ENCODE measurements around the gene DDAH2. TPM values are rescaled to one million over a fixed set of nuclear protein-coding genes. Genes with fewer than 3 reads are reported as not detected.

DDAH2 gene
- polyA plus RNA-seq, 1 donor: 108 TPM

DNA sequence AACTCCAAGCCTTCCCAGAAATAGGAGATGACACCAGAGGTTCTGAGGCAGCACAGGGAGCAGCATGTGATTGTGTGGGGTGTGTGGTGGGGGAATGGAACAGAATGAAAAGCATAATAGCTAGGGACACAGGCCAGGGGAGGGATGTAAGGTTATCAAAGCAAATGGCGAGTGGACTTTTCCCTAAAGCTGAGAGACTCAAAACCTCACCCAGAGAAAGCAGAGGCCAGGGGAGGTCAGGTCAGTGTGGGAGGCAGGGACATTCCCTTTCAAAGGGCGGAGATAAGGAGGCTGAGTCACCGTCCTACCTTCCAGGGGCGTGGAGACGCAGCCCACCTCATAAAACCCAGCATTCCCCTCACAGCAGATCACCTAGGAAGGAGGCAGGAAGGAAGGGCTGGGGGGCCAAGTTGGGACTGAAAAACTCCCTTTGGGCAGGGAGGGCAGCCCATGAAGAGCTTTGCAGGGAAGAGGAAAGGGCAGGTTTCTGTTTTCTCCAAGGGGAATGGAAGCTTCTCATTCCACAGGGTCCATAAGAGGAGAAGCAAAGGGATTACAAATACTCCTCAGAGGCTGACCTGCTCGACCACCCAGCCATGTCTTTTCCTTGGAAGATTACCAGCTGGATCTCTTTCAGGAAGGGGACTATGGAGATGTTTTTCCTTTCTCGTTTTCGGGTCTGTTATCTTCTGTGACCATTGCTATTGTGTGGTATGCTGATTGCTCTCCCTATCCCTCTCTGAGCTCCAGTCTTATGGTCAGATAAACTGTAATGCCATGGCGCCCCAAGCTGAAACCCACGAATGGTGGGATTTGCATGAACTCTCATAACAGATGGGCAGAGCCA lies 38.6 kb downstream of the DDAH2 start:
- no peak for DNase-seq (ENCODE audit: low read depth)

DNA sequence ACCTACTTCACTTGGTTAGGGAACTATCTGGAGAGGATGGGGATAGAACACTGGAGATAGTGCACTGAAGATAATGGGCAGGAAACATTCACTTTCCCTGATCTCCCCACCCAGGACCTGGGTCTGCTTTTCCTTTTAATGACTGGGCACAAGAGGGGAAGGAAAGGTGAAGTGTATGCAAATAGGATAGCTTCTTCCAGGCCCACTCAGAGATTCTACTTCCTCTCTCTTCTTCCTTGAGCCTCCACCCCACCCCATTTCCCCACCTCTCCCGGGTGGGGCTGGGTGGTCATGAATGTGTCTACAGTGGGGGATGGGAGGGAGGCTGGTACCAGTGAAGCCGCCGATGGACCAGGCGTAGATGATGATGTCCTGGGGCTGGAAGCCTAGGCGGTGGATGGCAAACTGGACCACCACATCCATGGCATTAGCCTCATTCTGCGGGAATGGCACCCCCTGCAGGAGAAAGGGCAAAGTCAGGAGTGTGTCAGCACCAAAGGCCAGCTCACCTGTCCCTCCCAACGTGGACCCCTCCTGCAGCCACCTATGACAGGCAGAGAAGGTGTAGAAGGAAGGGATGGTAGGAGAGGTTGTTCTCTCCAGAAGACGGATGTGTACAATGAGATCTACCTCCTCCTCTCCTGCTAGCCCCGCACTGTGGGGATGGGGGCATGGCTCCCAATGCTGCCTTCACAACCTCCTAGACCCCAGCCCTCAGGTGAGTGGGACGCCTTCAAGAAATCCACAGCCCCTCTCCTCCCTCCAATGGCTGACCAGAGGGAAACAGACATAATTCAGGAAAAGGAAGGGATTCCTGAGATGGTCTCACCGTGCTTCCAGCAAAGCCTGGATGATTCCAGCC lies 39.6 kb downstream of the DDAH2 start:
- no peak for DNase-seq (ENCODE audit: low read depth)

DNA sequence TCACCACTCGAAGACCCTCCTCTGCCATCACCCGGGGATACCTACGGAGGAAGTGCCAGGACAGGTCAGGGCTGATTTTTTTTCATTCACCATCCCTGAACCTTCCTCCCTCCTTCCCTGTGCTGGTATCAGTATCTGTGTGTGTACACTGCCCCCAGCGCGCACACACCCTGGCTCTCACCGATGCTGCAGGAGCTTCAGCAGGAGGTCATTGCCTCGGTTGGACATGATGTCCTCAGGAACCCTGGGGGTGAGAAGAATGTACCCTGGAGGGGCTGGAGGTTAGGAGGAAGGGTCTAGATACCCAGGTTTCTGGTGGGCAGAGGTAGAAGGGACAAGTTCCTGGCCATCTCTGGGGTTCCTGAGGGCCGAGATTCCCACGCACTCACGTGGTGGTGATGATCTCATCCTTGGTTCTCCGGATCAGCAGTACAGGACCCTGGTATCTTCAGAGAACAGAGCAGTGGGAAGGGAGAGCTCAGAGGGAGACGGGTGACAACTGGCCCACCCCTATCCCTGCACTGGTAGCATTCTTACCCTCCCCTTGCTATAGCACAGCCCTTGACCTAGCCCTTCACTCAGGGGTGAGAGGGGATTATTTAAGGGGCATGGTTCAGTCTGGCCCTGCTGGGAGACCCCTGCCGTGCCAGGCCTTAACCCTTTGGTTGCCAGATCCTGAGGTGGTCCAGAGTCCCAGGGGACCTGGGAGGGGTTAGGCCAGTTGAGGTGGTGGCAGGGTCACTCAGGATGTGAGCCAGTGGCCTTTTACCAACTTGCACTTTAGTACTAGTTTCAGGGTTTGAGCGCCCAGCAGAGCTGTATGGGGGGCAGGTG lies 41.0 kb downstream of the DDAH2 start:
- no peak for DNase-seq (ENCODE audit: low read depth)

DNA sequence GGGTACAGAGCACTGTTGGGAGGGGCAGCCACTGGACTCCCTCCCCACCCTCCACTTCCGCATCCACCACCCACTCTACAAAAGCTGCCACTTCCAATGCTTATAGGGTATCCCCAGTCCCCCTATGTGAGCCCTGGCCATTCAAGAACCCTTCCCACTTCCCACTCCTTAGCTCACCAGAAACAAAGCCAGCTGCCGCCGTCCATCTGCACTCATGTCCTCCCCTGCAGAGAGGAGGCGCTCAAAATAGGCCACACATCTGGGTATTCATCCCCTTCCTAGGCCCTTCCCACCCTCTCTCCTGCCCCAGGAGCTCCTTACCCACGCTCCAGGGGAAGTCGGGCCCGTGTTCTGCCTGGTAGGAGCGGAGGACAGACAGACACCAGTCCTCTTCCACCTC lies 41.8 kb downstream of the DDAH2 start:
- no peak for DNase-seq (ENCODE audit: low read depth)

DNA sequence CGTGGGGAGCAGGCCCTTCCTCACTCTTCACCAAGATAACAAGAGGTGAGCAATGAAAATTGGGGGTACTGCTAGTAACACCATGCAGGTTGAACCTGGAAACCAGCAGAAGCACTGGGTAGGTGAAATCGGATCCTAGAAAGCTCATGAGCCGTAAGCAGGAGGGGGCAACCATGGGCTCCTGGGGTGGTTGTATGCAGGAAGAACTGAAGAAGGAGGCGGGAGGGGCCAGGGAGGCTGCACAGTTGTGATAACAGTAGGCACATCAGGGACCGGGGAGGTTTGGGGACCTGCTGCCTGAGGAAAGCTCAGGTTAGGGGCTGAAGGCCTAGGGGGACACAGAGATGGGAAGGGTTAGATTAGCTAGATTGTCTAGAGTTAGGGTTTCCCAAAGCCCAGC lies 42.6 kb downstream of the DDAH2 start:
- no peak for DNase-seq (ENCODE audit: low read depth)

DNA sequence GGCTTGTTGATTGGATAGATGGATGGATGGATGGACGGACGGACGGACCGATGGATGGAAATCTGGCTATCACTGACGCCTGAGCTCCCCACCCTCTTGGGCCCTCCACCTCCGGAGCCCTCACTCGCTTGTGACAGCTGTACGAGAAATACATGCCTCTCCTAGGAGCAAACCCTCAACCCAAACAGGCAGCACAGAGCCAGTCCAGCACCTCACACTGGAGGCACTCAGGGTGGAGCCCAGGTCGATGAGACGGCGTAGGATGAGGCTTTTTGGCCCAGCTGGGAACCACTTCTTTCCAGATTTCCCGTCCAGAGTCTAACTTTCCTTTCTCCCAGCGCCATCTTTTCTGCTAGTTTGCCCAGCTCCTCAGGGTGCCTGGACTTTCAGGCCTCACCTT lies 45.5 kb downstream of the DDAH2 start:
- DNase-seq (ENCODE audit: low read depth): no peak

DNA sequence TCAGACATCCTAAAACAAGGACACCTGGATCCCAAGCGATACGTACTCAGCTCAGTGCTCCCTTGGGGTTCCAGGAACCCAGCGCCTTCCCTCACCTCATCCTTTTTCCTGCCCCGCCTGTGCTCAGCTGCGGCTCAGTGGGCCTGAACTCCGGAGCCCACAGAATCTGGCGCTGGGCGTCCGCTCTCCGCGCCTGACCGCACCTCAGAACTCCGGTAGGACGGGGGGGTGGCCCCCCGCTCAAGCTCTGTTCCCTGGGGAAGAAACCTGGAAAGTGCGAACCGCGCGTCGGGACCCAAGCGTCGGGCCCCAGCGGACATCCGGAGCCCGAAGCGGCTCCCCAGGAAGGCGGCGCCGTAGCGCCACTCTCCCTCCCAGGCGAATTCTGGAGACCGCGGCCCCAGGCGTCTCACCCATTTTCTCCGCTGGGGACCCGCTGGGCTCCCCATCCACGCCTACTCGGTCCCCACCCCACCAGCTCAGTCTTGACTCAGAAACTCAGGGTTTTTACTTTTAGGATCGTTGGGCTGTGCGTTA lies 47.9 kb downstream of the DDAH2 start:
- DNase-seq (ENCODE audit: low read depth): no peak

DNA sequence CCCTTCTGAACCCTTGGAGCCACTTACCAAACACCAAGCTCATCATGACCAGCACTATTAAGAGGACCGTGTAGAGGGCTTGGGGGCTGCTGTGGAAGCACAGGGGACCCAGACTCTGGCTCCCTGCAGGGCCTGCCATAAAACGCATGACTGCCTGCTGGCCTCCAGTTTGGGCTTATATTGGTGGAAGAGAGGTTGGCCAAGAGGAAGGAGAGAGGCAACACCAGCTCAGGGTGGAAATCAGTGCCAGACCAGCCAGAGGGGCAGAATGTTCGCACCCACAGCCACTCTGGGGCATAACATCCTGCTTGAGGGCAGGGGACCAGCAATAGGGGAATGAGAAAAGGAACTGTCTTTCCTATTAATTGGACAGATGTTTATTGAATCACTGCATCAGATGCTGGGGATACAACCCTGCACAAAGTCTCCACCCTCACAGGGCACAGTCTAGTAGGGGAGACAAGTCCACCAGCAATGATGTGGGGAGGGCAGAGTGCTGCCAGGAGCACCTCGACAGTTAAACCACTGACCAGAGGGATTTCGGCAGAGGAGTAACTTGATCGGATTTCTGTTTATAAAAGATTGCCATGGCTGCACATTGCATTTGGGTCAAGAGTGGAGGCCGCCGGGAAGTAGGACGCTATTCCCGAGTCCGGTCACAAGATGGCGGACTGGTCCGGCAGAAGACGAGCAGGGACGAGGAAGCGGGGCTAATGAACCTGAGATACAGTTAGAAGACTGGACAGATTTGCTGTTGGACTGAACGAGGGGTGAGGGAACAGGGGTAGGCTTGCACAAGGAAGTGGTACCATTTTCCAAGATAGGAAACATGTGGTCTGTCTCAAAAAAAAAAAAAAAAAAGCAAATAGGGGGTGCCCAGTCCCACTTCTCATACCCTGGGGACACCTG lies 48.6 kb downstream of the DDAH2 start, which contains the start of gene LY6G5C:
TSS of gene LY6G5C (minus strand) at position 842 of the 909 bp plus-strand sequence. CDS start at position 148, 694 bp downstream.
- peak; percentile 77 for DNase-seq (ENCODE audit: low read depth)

DNA sequence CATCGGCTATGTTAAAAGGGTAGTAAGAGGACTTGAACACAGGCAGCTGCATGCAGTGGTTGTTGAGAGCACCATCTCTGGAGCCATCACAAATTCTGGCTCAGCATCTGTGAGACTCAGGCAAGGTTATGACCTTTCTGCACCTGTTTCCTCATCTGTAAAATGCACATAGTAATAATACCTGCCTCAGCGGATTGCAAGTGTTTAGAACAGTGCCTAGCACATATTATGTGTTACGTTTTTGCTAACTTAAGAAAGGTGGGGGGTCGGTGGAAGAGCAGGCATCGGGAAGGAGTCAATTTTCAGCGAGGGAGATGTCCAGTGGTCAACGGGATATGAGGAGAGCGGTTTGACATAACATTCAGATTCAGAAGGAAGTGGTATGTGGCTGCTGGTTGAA lies 51.1 kb downstream of the DDAH2 start:
- no peak for DNase-seq (ENCODE audit: low read depth)

Other genes with a start within 250 kb of the DDAH2 start
- gene MICB, start 231.2 kb downstream of the DDAH2 start, polyA plus RNA-seq (ENCODE audit: insufficient read length): 1.1 TPM
- not detected for gene MCCD1, start 200.3 kb downstream of the DDAH2 start, polyA plus RNA-seq (ENCODE audit: insufficient read length)
- gene DDX39B, start 187.3 kb downstream of the DDAH2 start, polyA plus RNA-seq (ENCODE audit: insufficient read length): 368 TPM
- 3.0 TPM for gene ATP6V1G2, start 182.7 kb downstream of the DDAH2 start, polyA plus RNA-seq (ENCODE audit: insufficient read length)
- gene NFKBIL1, start 181.7 kb downstream of the DDAH2 start, polyA plus RNA-seq (ENCODE audit: insufficient read length): 16.8 TPM
- 0.18 TPM for gene LTA, start 157.0 kb downstream of the DDAH2 start, polyA plus RNA-seq (ENCODE audit: insufficient read length)
- gene TNF, start 153.7 kb downstream of the DDAH2 start, polyA plus RNA-seq (ENCODE audit: insufficient read length): not detected
- 1.1 TPM for gene LTB, start 146.9 kb downstream of the DDAH2 start, polyA plus RNA-seq (ENCODE audit: insufficient read length)
- gene LST1, start 143.0 kb downstream of the DDAH2 start, polyA plus RNA-seq (ENCODE audit: insufficient read length): 7.4 TPM
- 0.24 TPM for gene NCR3, start 136.3 kb downstream of the DDAH2 start, polyA plus RNA-seq (ENCODE audit: insufficient read length)
- 13.4 TPM for gene AIF1, start 114.1 kb downstream of the DDAH2 start, polyA plus RNA-seq (ENCODE audit: insufficient read length)
- 133 TPM for gene PRRC2A, start 108.6 kb downstream of the DDAH2 start, polyA plus RNA-seq (ENCODE audit: insufficient read length)
- 200 TPM for gene BAG6, start 76.6 kb downstream of the DDAH2 start, polyA plus RNA-seq (ENCODE audit: insufficient read length)
- 4.3 TPM for gene APOM, start 73.4 kb downstream of the DDAH2 start, polyA plus RNA-seq (ENCODE audit: insufficient read length)
- gene C6orf47, start 68.5 kb downstream of the DDAH2 start, polyA plus RNA-seq (ENCODE audit: insufficient read length): 12.1 TPM
- 14.1 TPM for gene GPANK1, start 64.3 kb downstream of the DDAH2 start, polyA plus RNA-seq (ENCODE audit: insufficient read length)
- 125 TPM for gene CSNK2B, start 63.2 kb downstream of the DDAH2 start, polyA plus RNA-seq (ENCODE audit: insufficient read length)
- gene LY6G5B, start 59.3 kb downstream of the DDAH2 start, polyA plus RNA-seq (ENCODE audit: insufficient read length): 11.5 TPM
- gene LY6G5C, start 48.2 kb downstream of the DDAH2 start, polyA plus RNA-seq (ENCODE audit: insufficient read length): 2.7 TPM
- 43.8 TPM for gene ABHD16A, start 26.0 kb downstream of the DDAH2 start, polyA plus RNA-seq (ENCODE audit: insufficient read length)
- gene LY6G6F, start 22.4 kb downstream of the DDAH2 start, polyA plus RNA-seq (ENCODE audit: insufficient read length): not detected
- gene LY6G6D, start 14.0 kb downstream of the DDAH2 start, polyA plus RNA-seq (ENCODE audit: insufficient read length): 0.47 TPM
- 0.62 TPM for gene LY6G6C, start 7.6 kb downstream of the DDAH2 start, polyA plus RNA-seq (ENCODE audit: insufficient read length)
- gene MPIG6B, start 5.9 kb downstream of the DDAH2 start, polyA plus RNA-seq (ENCODE audit: insufficient read length): 1.2 TPM
- gene CLIC1, start 7.2 kb upstream of the DDAH2 start, polyA plus RNA-seq (ENCODE audit: insufficient read length): 102 TPM
- 14.2 TPM for gene MSH5, start 10.7 kb upstream of the DDAH2 start, polyA plus RNA-seq (ENCODE audit: insufficient read length)
- 3.0 TPM for gene SAPCD1, start 33.4 kb upstream of the DDAH2 start, polyA plus RNA-seq (ENCODE audit: insufficient read length)
- 2.9 TPM for gene VWA7, start 48.0 kb upstream of the DDAH2 start, polyA plus RNA-seq (ENCODE audit: insufficient read length)
- gene VARS1, start 66.5 kb upstream of the DDAH2 start, polyA plus RNA-seq (ENCODE audit: insufficient read length): 46.5 TPM
- 55.3 TPM for gene LSM2, start 77.7 kb upstream of the DDAH2 start, polyA plus RNA-seq (ENCODE audit: insufficient read length)
- 5.0 TPM for gene HSPA1L, start 86.0 kb upstream of the DDAH2 start, polyA plus RNA-seq (ENCODE audit: insufficient read length)
- gene HSPA1A, start 86.2 kb upstream of the DDAH2 start, polyA plus RNA-seq (ENCODE audit: insufficient read length): 72.3 TPM
- gene HSPA1B, start 98.4 kb upstream of the DDAH2 start, polyA plus RNA-seq (ENCODE audit: insufficient read length): 48.9 TPM
- 15.0 TPM for gene NEU1, start 133.5 kb upstream of the DDAH2 start, polyA plus RNA-seq (ENCODE audit: insufficient read length)
- gene SLC44A4, start 149.7 kb upstream of the DDAH2 start, polyA plus RNA-seq (ENCODE audit: insufficient read length): 0.37 TPM
- gene EHMT2, start 168.4 kb upstream of the DDAH2 start, polyA plus RNA-seq (ENCODE audit: insufficient read length): 29.3 TPM
- gene ZBTB12, start 172.8 kb upstream of the DDAH2 start, polyA plus RNA-seq (ENCODE audit: insufficient read length): 9.5 TPM
- gene C2, start 198.4 kb upstream of the DDAH2 start, polyA plus RNA-seq (ENCODE audit: insufficient read length): 3.0 TPM
- gene CFB, start 216.8 kb upstream of the DDAH2 start, polyA plus RNA-seq (ENCODE audit: insufficient read length): 1.0 TPM
- gene NELFE, start 229.7 kb upstream of the DDAH2 start, polyA plus RNA-seq (ENCODE audit: insufficient read length): 63.3 TPM
- gene SKIC2, start 229.9 kb upstream of the DDAH2 start, polyA plus RNA-seq (ENCODE audit: insufficient read length): 27.0 TPM
- 16.9 TPM for gene DXO, start 242.8 kb upstream of the DDAH2 start, polyA plus RNA-seq (ENCODE audit: insufficient read length)